HG02642 (cell line): ENCODE results near the gene RGS7.
"Not testable (repeated sequence)": the region's sequence is repeated elsewhere in the genome, so short reads cannot be mapped to it uniquely, and the experiment has no call there.

Source experiments
- ATAC-seq: cut with Tn5 transposase; IDR thresholded peaks from one replicate; pipeline ENCODE4 v1.9.1; 2021; ENCODE audit warnings: mild to moderate bottlenecking; ENCODE audit not compliant: unreplicated experiment, poor library complexity

Gene RGS7

GRCh38 chr1:240811256-240811655 is 545.7 kb downstream of the RGS7 start:
- no peak for ATAC-seq

- ATAC-seq = no peak
Measured at GRCh38 chr1:240808381-240808780, 548.6 kb downstream of the RGS7 start.

GRCh38 chr1:240806200-240806745 is 550.7 kb downstream of the RGS7 start:
- no peak for ATAC-seq

GRCh38 chr1:240804475-240804874 is 552.5 kb downstream of the RGS7 start:
- ATAC-seq = no peak

GRCh38 chr1:240803151-240803550 is 553.9 kb downstream of the RGS7 start:
- no peak for ATAC-seq

GRCh38 chr1:240802271-240802670 is 554.7 kb downstream of the RGS7 start:
- ATAC-seq = no peak

GRCh38 chr1:240801442-240801841 is 555.6 kb downstream of the RGS7 start:
- no peak for ATAC-seq

GRCh38 chr1:240800291-240800690 is 556.7 kb downstream of the RGS7 start:
- ATAC-seq = no peak

GRCh38 chr1:240797050-240797449 is 560.0 kb downstream of the RGS7 start:
- no peak for ATAC-seq

GRCh38 chr1:240794046-240794843 is 562.8 kb downstream of the RGS7 start:
- peak; percentile 74 for ATAC-seq

GRCh38 chr1:240792915-240793529 is 564.0 kb downstream of the RGS7 start:
- ATAC-seq = no peak

GRCh38 chr1:240790856-240791255 is 566.1 kb downstream of the RGS7 start:
- no peak for ATAC-seq

- ATAC-seq = no peak
Measured at GRCh38 chr1:240786880-240787279, 570.1 kb downstream of the RGS7 start.

GRCh38 chr1:240784776-240785175 is 572.2 kb downstream of the RGS7 start:
- no peak for ATAC-seq

- not testable (repeated sequence) for ATAC-seq
Measured at GRCh38 chr1:240783728-240784137, 573.3 kb downstream of the RGS7 start.

- no peak for ATAC-seq
Measured at GRCh38 chr1:240776237-240776636, 580.8 kb downstream of the RGS7 start.

- ATAC-seq = no peak
Measured at GRCh38 chr1:240772131-240772530, 584.9 kb downstream of the RGS7 start.

GRCh38 chr1:240771450-240771849 is 585.6 kb downstream of the RGS7 start:
- no peak for ATAC-seq

GRCh38 chr1:240768979-240769378 is 588.0 kb downstream of the RGS7 start:
- ATAC-seq = no peak

- ATAC-seq = no peak
Measured at GRCh38 chr1:240766831-240767230, 590.2 kb downstream of the RGS7 start.

GRCh38 chr1:240765732-240766363 is 591.2 kb downstream of the RGS7 start:
- no peak for ATAC-seq
